AG04449 (cell line): ENCODE results near the gene BFSP1.

Experiments used
- CTCF ChIA-PET: fragments of 350-600 bp; formaldehyde crosslinking; extraction: SDS; loops from one replicate; lab custom pipeline; 2021; ENCODE audit warnings: antibody characterized with exemption; lab: Yijun Ruan, JAX
- POLR2A ChIA-PET: fragments of 400-600, 350-600 bp; formaldehyde crosslinking; extraction: SDS; loops from one replicate; lab custom pipeline; 2020; ENCODE audit warnings: antibody characterized with exemption, inconsistent platforms; lab: Yijun Ruan, JAX
- DNase-seq: peaks from one replicate; pipeline ENCODE4 v3.0.0-alpha.2; 2010; ENCODE audit warnings: low read depth, low spot score
- H3K4me3 ChIP-seq: 2 replicates; pipeline ENCODE4 v1.5.1; 2011; ENCODE audit warnings: low read depth, mild to moderate bottlenecking, control low read depth, low read length
- CTCF ChIP-seq: IDR thresholded peaks from one replicate; pipeline ENCODE4 v1.5.1; 2011; ENCODE audit warnings: mild to moderate bottlenecking, moderate library complexity, low read length, control low read depth, inconsistent platforms; ENCODE audit not compliant: insufficient read depth; ENCODE audit errors: missing control alignments

Gene BFSP1

DNA sequence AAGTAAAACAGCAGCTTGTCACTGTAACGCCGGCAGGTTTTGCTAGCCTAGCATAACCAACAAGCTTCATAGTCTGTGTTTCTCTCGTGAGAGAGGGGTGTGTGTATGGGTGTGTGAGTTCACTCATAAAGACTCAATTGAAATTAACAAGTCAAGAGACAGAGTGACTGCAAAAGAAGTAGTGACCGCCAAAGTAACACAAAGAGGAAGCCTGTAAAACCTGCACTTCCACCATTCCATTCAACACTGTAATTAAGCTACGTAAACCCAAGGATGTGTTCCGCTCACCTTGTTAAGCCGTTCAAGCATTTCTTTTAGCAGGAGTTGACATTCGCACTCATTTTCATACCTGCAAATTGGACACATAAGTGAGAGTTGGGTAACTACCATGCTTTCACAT is 6.6 kb downstream of the BFSP1 start:
- no peak overlapping the region for H3K4me3 ChIP-seq
- TF ChIP-seq CTCF: no peak
- ChIA-PET POLR2A (no interaction called here), CTCF (interaction anchor here (2.0 kb wide), 1 partner anchor 20 kb away, joined by 7 read pairs; no protein-coding TSS in a partner anchor)
- DNase-seq: no peak

DNA sequence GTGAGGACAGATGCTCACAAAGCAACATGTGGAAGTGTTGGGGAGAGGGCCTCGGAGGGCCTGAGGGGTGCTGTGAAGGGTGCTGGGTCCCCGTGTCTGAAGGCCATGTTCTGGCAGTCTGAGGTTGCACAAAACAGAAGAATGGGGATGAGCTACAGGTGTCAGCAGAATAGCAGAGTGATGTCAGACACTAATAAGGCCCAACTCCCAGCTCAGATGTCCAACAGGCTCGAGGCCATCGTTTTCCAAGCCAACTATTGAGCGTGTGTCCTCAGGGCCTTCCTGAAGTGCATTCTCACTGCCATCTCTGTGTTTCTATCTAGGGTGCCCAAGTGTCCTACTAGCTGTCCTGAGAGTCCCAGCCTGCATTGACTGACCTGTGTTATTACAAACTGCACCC is 7.9 kb downstream of the BFSP1 start:
- H3K4me3 ChIP-seq: no peak overlapping the region
- ChIA-PET CTCF (interaction anchor here (0.6 to 2.0 kb wide), 3 partner anchors 12 to 95 kb away, joined by 3 to 7 read pairs (median 3); no protein-coding TSS in a partner anchor), POLR2A (no interaction called here)
- no peak for TF ChIP-seq CTCF
- DNase-seq: no peak

GRCh38 chr20:17522528-17522927 is 8.7 kb downstream of the BFSP1 start:
- H3K4me3 ChIP-seq: no peak overlapping the region
- ChIA-PET CTCF (interaction anchor here (0.9 kb wide), 1 partner anchor 11 kb away, joined by 3 read pairs; no protein-coding TSS in a partner anchor), POLR2A (no interaction called here)
- no peak for TF ChIP-seq CTCF
- no peak for DNase-seq

DNA sequence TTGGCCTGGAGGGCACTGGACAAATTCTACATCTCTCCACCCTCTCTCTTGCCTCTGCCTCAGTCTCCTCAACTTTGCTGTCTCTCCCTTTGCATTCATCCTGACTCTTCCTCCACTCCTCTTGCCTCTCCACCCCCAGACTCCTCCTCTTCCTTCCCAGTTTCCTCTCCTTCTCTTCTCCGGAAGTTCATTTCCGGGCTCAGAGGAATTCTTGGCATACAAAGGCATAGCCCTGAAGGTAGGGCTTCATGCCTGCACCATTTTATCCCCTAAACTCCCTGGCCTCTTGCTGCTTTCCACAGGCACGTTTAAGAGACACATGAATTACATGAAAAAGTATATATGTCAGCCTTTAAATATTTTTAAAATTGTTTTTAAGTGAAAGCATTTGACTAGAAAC is 10.6 kb downstream of the BFSP1 start:
- no peak overlapping the region for H3K4me3 ChIP-seq
- ChIA-PET POLR2A (interaction anchor here (0.7 kb wide), 1 partner anchor 15 kb away, joined by 3 read pairs; no protein-coding TSS in a partner anchor), CTCF (interaction anchor here (0.6 to 2.3 kb wide), 4 partner anchors 10 to 94 kb away, joined by 3 to 6 read pairs (median 4); partner anchors contain the start of gene BFSP1)
- DNase-seq: no peak
- no peak for TF ChIP-seq CTCF

- no peak for DNase-seq
- ChIA-PET POLR2A (no interaction called here), CTCF (interaction anchor here (0.6 to 2.3 kb wide), 5 partner anchors 11 to 94 kb away, joined by 3 to 6 read pairs (median 4); partner anchors contain the start of gene BFSP1)
- H3K4me3 ChIP-seq: no peak overlapping the region
- no peak for TF ChIP-seq CTCF
Measured at GRCh38 chr20:17519606-17520285, 11.4 kb downstream of the BFSP1 start.

GRCh38 chr20:17518339-17519052 is 12.7 kb downstream of the BFSP1 start:
- ChIA-PET CTCF (interaction anchor here (1.0 to 2.3 kb wide), 4 partner anchors 12 to 15 kb away, joined by 3 to 7 read pairs (median 6); partner anchors contain the start of gene BFSP1), POLR2A (no interaction called here)
- no peak for DNase-seq

More at GRCh38 chr20:17518339-17519052, 12.7 kb downstream of the BFSP1 start:
- H3K4me3 ChIP-seq: no peak overlapping the region
- TF ChIP-seq CTCF: no peak
